ENCODE results near the gene ANGPTL1. TPM values are rescaled to one million over a fixed set of nuclear protein-coding genes. Genes with fewer than 3 reads are reported as not detected.

Gene ANGPTL1
- total and polyA plus RNA-seq, 2 of the 13 experiments (the other 11 are each of a cell fraction or from before 2014, with no cell fraction given) = 2.9 to 9.3 TPM

- no peak for TF ChIP-seq KDM3A (CRISPR knock-in tag; IDR thresholded peaks at IDR 0.05; ENCODE audit: low read depth)
- TF ChIP-seq PAF1 (CRISPR knock-in tag; IDR thresholded peaks at IDR 0.05) = no peak
- no peak for TF ChIP-seq ZNF34 (CRISPR knock-in tag; IDR thresholded peaks at IDR 0.05; ENCODE audit: borderline replicate concordance)
- no peak for TF ChIP-seq CBX1 (IDR thresholded peaks at IDR 0.05; ENCODE audit: low read depth)
- no peak for TF ChIP-seq KLF11 (CRISPR knock-in tag; IDR thresholded peaks at IDR 0.05)
- no peak; the same call in 1 of the 2 replicates for TF ChIP-seq ETV5 (CRISPR knock-in tag; IDR thresholded peaks at IDR 0.05; ENCODE audit: borderline replicate concordance)
- no peak for TF ChIP-seq TRIM22 (IDR thresholded peaks at IDR 0.05)
- no peak for TF ChIP-seq ZNF777 (CRISPR knock-in tag; IDR thresholded peaks at IDR 0.05)
- TF ChIP-seq GATAD1 (CRISPR knock-in tag; IDR thresholded peaks at IDR 0.05) = no peak
- TF ChIP-seq TOPORS (CRISPR knock-in tag; IDR thresholded peaks at IDR 0.05) = no peak
- TF ChIP-seq KMT2B (CRISPR knock-in tag; IDR thresholded peaks at IDR 0.05) = no peak
- TF ChIP-seq FOXP4 (CRISPR knock-in tag; IDR thresholded peaks at IDR 0.05) = peak; percentile 96
- TF ChIP-seq ZNF207 (IDR thresholded peaks at IDR 0.05; ENCODE audit: borderline replicate concordance) = no peak
- 0 out of 2 replicates have a peak, but pooled peaks have one; percentile 6 for TF ChIP-seq ZSCAN31 (CRISPR knock-in tag; IDR thresholded peaks at IDR 0.05; ENCODE audit: low read depth)
- no peak for TF ChIP-seq GZF1 (CRISPR knock-in tag; IDR thresholded peaks at IDR 0.05)
- no peak for TF ChIP-seq CERS6 (CRISPR knock-in tag; IDR thresholded peaks at IDR 0.05)
- no peak for TF ChIP-seq ZNF781 (CRISPR knock-in tag; IDR thresholded peaks at IDR 0.05; ENCODE audit: borderline replicate concordance, not compliant biosample characterization)
- 0 out of 2 replicates have a peak, but pooled peaks have one; percentile 27 for TF ChIP-seq FOXO1 (CRISPR knock-in tag; IDR thresholded peaks at IDR 0.05)
- TF ChIP-seq SRY (CRISPR knock-in tag; IDR thresholded peaks at IDR 0.05) = no peak
- no peak for TF ChIP-seq RFX3 (CRISPR knock-in tag; IDR thresholded peaks at IDR 0.05)
- TF ChIP-seq SKI (IDR thresholded peaks at IDR 0.05; ENCODE audit: partially characterized antibody) = no peak
- TF ChIP-seq HIC2 (CRISPR knock-in tag; IDR thresholded peaks at IDR 0.05; ENCODE audit: low read depth) = peak; percentile 64; the same call in 1 of the 2 replicates
Measured at GRCh38 chr1:178919581-178919980, 48.7 kb upstream of the ANGPTL1 start (continued).
